Bronchial epithelial cell (primary cell): Measurements from ENCODE around the gene ZNF654. TPM values are rescaled to one million over a fixed set of nuclear protein-coding genes. Genes with fewer than 3 reads are reported as not detected.

Source experiments
- DNase-seq: peaks from one replicate; pipeline ENCODE4 v3.0.0-alpha.2; 2010; ENCODE audit warnings: low read depth
- FAIRE-seq: peaks from 2 replicates; lab custom pipeline; 2011; peaks lifted over from hg19 to GRCh38; lab: Jason Lieb, UNC
- H3K27me3 ChIP-seq: 2 replicates; pipeline ENCODE4 v1.5.1; 2011; ENCODE audit warnings: low read length; ENCODE audit not compliant: control insufficient read depth, insufficient read depth
- H3K36me3 ChIP-seq: 2 replicates; pipeline ENCODE4 v1.5.1; 2011; ENCODE audit warnings: low read length; ENCODE audit not compliant: control insufficient read depth, insufficient read depth
- H3K4me3 ChIP-seq: 2 replicates; pipeline ENCODE4 v1.5.1; 2011; ENCODE audit warnings: mild to moderate bottlenecking, low read depth, low read length, control low read depth
- CTCF ChIP-seq: IDR thresholded peaks from 2 replicates; pipeline ENCODE4 v1.5.1; 2011; ENCODE audit warnings: mild to moderate bottlenecking, moderate library complexity, low read length, control low read depth, inconsistent platforms; ENCODE audit not compliant: insufficient read depth, severe bottlenecking
- total RNA-seq: library from RNA; depleted of rRNA; stranded (reverse); fragments of >200 nt; gene quantifications from 2 replicates; pipeline ENCODE4 v1.2.1, GENCODE V29; 2014

Gene ZNF654
- total RNA-seq, 1 donor from 2014 or later = 13.2 TPM

DNA sequence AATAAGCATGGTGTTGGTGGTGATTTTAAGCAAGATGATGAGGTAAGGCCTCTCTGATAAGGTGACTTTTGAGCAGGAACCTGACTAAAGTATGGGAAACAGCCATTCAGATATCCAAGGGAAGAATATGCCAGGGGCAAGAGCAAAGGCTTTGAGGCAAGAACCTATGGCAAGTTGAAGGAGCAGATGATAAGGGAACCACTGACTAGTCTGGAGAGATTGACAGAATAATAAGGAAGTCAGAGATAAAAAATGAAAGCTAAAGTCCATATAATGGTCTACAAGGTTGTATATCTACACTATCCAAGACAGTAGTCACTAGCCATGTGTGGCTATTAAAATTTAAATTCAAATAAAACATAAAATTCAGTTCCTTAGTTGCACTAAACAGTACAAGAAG, 88.2 kb downstream of the ZNF654 start:
- Histone ChIP-seq H3K36me3 (no peaks in the 10 kb centered on the region), H3K27me3 (no peaks in the 10 kb centered on the region), H3K4me3 (no peak overlapping the region)
- TF ChIP-seq CTCF = no peak
- DNase-seq (no peak), FAIRE-seq (no peak)

- Histone ChIP-seq H3K36me3 (no peaks in the 10 kb centered on the region), H3K27me3 (no peaks in the 10 kb centered on the region), H3K4me3 (peak overlapping the region; percentile 88)
- FAIRE-seq (no peak), DNase-seq (no peak)
- TF ChIP-seq CTCF = no peak
Measured at GRCh38 chr3:88148651-88149050, 89.6 kb downstream of the ZNF654 start.

DNA sequence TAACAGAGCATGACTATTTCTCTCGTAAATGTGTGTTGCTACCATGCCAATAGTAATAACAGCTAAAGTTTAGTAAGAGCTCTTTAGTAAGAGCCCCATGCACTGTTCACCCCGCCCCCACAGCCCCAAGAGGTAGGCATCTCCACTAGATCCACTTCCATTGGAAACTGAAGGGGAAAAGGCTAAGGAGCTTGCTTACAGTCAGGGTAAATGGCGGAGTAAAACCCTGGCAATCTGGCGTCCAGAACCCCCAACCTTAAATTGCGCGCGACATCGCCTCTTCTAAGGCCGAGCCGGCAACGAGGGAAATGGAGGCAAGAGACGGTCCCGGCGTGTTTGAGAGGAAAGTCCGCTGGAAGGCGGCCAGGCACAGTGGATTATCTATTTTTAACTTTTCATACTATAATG, 90.0 kb downstream of the ZNF654 start:
- FAIRE-seq = no peak
- Histone ChIP-seq H3K27me3 (no peaks in the 10 kb centered on the region), H3K4me3 (peak overlapping the region; percentile 88), H3K36me3 (no peaks in the 10 kb centered on the region)
- peak; percentile 44 for DNase-seq
- no peak for TF ChIP-seq CTCF

- DNase-seq (peak; percentile 76), FAIRE-seq (no peak)
- no peak for TF ChIP-seq CTCF
- Histone ChIP-seq H3K27me3 (no peaks in the 10 kb centered on the region), H3K36me3 (no peaks in the 10 kb centered on the region), H3K4me3 (peak within 1 kb of the TSS; percentile 88)
Measured at GRCh38 chr3:88149509-88150362, 90.7 kb downstream of the ZNF654 start, which contains the start of gene C3orf38. C3orf38 (plus strand) TSS chr3:88149959; CDS start chr3:88150053, 94 bp downstream.

GRCh38 chr3:88150371-88150770, 91.3 kb downstream of the ZNF654 start:
- Histone ChIP-seq H3K36me3 (no peaks in the 10 kb centered on the region), H3K27me3 (no peaks in the 10 kb centered on the region), H3K4me3 (peak overlapping the region; percentile 88)
- FAIRE-seq = no peak
- DNase-seq = peak; percentile 15
- no peak for TF ChIP-seq CTCF
